IMR-90 (cell line): ENCODE data around the gene STRC. TPM values are rescaled to one million over a fixed set of nuclear protein-coding genes. Genes with fewer than 3 reads are reported as not detected.
"Not testable (repeated sequence)": the region's sequence is repeated elsewhere in the genome, so short reads cannot be mapped to it uniquely, and the experiment has no call there.

Source experiments
- ATAC-seq: fragments of 200-7000 bp; cut with Tn5 transposase; 2 replicates; pipeline ENCODE4 v1.9.1; 2020; ENCODE audit warnings: low read depth, mild to moderate bottlenecking, moderate library complexity
- BruUV-seq: library from RNA; stranded (reverse); fragments of 400-500 nt; replicated peaks from 2 replicates; lab custom pipeline; 2021; lab: Mats Ljungman, UMichigan
- CTCF ChIA-PET: fragments of 300-600 bp; formaldehyde crosslinking; extraction: SDS; loops from one replicate; lab custom pipeline; 2021; ENCODE audit warnings: antibody characterized with exemption; lab: Yijun Ruan, JAX
- POLR2A ChIA-PET: fragments of 300-600 bp; sonication (Branson Sonifier 250); formaldehyde crosslinking; loops from one replicate; lab custom pipeline; 2022; ENCODE audit warnings: antibody characterized with exemption; ENCODE audit not compliant: unreplicated experiment; lab: Charles Lee
- DNase-seq: peaks from one replicate; pipeline ENCODE4 v3.0.0; 2013
- H2AFZ ChIP-seq: replicated peaks from 2 replicates; pipeline ENCODE3; 2013; ENCODE audit warnings: low read length, mild to moderate bottlenecking; ENCODE audit not compliant: poor library complexity
- H2AK5ac ChIP-seq: 2 replicates; pipeline ENCODE4 v1.6.1; 2013; ENCODE audit warnings: low read depth, low read length, inconsistent platforms
- H2AK9ac ChIP-seq: replicated peaks from 2 replicates; pipeline ENCODE3; 2013; ENCODE audit warnings: mild to moderate bottlenecking, low read depth, low read length, moderate library complexity; ENCODE audit not compliant: poor library complexity
- H2BK120ac ChIP-seq: 2 replicates; pipeline ENCODE4 v1.6.1; 2013; ENCODE audit warnings: low read depth, low read length, inconsistent platforms
- H2BK15ac ChIP-seq: 3 replicates; pipeline ENCODE4 v1.6.1; 2013; ENCODE audit warnings: low read depth, low read length, inconsistent platforms
- H2BK20ac ChIP-seq: 2 replicates; pipeline ENCODE4 v1.6.1; 2013; ENCODE audit warnings: low read depth, mild to moderate bottlenecking, inconsistent platforms, low read length, moderate library complexity
- H2BK5ac ChIP-seq: 2 replicates; pipeline ENCODE4 v1.6.1; 2013; ENCODE audit warnings: mild to moderate bottlenecking, low read depth, low read length, inconsistent platforms; ENCODE audit not compliant: poor library complexity, severe bottlenecking
- H3K14ac ChIP-seq: replicated peaks from 2 replicates; pipeline ENCODE4 v1.6.1; 2013; ENCODE audit warnings: low read depth, low read length, inconsistent platforms
- H3K18ac ChIP-seq: 2 replicates; pipeline ENCODE4 v1.6.1; 2013; ENCODE audit warnings: low read depth, low read length, control low read depth
- H3K23ac ChIP-seq: 2 replicates; pipeline ENCODE4 v1.6.1; 2013; ENCODE audit warnings: low read depth, low read length, inconsistent platforms
- H3K27ac ChIP-seq: 2 replicates; pipeline ENCODE4 v1.5.1; 2013; ENCODE audit warnings: mild to moderate bottlenecking, control low read depth, low read length; ENCODE audit not compliant: insufficient read depth
- H3K27me3 ChIP-seq: 2 replicates; pipeline ENCODE4 v1.6.1; 2013; ENCODE audit warnings: low read length; ENCODE audit not compliant: control insufficient read depth, insufficient read depth
- H3K36me3 ChIP-seq: 2 replicates; pipeline ENCODE4 v1.6.1; 2013; ENCODE audit warnings: low read length, mixed read lengths; ENCODE audit not compliant: control insufficient read depth, insufficient read depth
- H3K4ac ChIP-seq: 2 replicates; pipeline ENCODE4 v1.6.1; 2013; ENCODE audit warnings: low read depth, low read length, inconsistent platforms
- H3K4me1 ChIP-seq: 2 replicates; pipeline ENCODE4 v1.6.1; 2013; ENCODE audit warnings: low read length, mixed read lengths; ENCODE audit not compliant: control insufficient read depth, insufficient read depth
- H3K4me2 ChIP-seq: 2 replicates; pipeline ENCODE4 v1.6.1; 2013; ENCODE audit warnings: low read depth, mild to moderate bottlenecking, control low read depth, low read length, moderate library complexity
- H3K4me3 ChIP-seq: 2 replicates; pipeline ENCODE4 v1.5.1; 2013; ENCODE audit warnings: low read depth, mild to moderate bottlenecking, control low read depth, low read length, moderate library complexity; ENCODE audit not compliant: insufficient read depth
- H3K56ac ChIP-seq: 2 replicates; pipeline ENCODE4 v1.6.1; 2013; ENCODE audit warnings: low read length, inconsistent platforms; ENCODE audit not compliant: insufficient read depth; ENCODE audit errors: extremely low read depth
- H3K79me1 ChIP-seq, 2 experiments: 2 replicates each; pipeline ENCODE4 v1.6.1; 2013; ENCODE audit warnings: low read length in 2 of 2, inconsistent platforms in 1 of 2, low read depth in 1 of 2
- H3K9ac ChIP-seq: 2 replicates; pipeline ENCODE4 v1.6.1; 2013; ENCODE audit warnings: low read depth, low read length, control low read depth
- H3K9me1 ChIP-seq: 2 replicates; pipeline ENCODE4 v1.6.1; 2013; ENCODE audit warnings: low read length, inconsistent platforms; ENCODE audit not compliant: insufficient read depth
- H3K9me3 ChIP-seq: 2 replicates; pipeline ENCODE4 v1.6.1; 2013; ENCODE audit warnings: low read length; ENCODE audit not compliant: control insufficient read depth, insufficient read depth
- H4K20me1 ChIP-seq: 2 replicates; pipeline ENCODE4 v1.6.1; 2013; ENCODE audit warnings: low read length, inconsistent platforms; ENCODE audit not compliant: insufficient read depth
- H4K5ac ChIP-seq: 2 replicates; pipeline ENCODE4 v1.6.1; 2013; ENCODE audit warnings: mild to moderate bottlenecking, low read depth, low read length, control low read depth
- H4K8ac ChIP-seq, 2 experiments: 2 replicates each; pipeline ENCODE4 v1.6.1; 2013; ENCODE audit warnings: low read depth in 2 of 2, low read length in 2 of 2, control low read depth in 1 of 2, inconsistent platforms in 1 of 2
- H4K91ac ChIP-seq: 2 replicates; pipeline ENCODE4 v1.6.1; 2013; ENCODE audit warnings: low read depth, low read length, inconsistent platforms; ENCODE audit not compliant: insufficient read depth
- WGBS, 2 experiments: methylation state at CpG; one replicate each; pipeline versions ENCODE4 v1.1.5 to v1.1.7; 2013; ENCODE audit warnings: missing lambda C conversion rate in 2 of 2; ENCODE audit not compliant: insufficient read length in 1 of 2; ENCODE audit errors: extremely low coverage in 2 of 2; 5-methylcytosine and 5-hydroxymethylcytosine counted together
- dilution Hi-C: fragments of 300-500 bp; cut with HindIII; formaldehyde crosslinking; loops from one replicate; pipeline ENCODE4 v1.14.3; 2018; ENCODE audit warnings: low sequenced_read_pairs; ENCODE audit not compliant: unreplicated experiment
- in situ Hi-C: fragments of 300-500 bp; cut with MboI; formaldehyde crosslinking; loops from 3 replicates; pipeline ENCODE4 v1.14.3; 2019; ENCODE audit warnings: low sequenced_read_pairs, inconsistent platforms, mixed read lengths
- intact Hi-C: fragments of 100-400 bp; cut with micrococcal nuclease; formaldehyde crosslinking; loops from 2 replicates; pipeline ENCODE4 v1.10.0; 2022
- polyA plus RNA-seq, 3 experiments: library from polyadenylated mRNA; depleted of rRNA; stranded (reverse); fragments of >200 nt; gene quantifications; 2 replicates each; pipeline ENCODE4 v1.2.3, GENCODE V29; 2012; ENCODE audit warnings: low replicate concordance in 1 of 3
- total RNA-seq: library from RNA; depleted of rRNA; stranded (reverse); fragments of >200 nt; gene quantifications from 2 replicates; pipeline ENCODE4 v1.2.3, GENCODE V29; 2012

STRC gene
- total and polyA plus RNA-seq, 2 of the 4 experiments (the other 2 are of a cell fraction), result not detected

DNA sequence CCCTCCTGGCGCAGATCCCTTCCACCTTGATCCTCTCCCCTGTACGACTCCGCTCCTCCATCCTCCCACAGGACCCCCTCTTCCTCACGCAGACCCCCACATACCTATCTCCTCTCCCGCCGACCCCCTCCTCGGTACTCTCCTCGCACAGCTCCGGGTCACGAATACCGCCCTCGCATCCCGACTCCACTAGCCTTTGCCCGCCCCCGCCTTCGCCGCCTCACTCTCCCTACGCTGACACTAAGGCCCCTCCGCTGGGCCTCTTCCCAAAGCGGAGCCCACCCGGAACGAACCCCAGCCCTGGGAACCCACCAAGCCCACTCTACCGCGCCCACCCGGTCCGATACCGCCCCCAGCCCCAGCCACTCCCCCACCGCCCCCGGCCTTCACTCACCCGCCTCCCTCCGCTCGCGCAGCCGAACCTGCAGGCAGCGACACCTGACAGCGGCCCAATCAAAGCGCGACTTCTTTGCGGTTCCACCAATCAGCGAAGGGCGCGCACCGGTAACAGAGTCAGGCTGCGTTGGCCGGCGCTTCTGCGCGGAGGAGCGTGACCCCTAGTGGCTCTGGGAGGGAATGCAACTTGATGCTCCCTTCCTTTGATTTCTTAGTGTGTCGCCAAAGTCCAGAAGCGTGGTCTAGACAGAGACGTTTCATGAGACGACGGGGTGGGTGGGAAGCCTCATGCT, 28.7 kb downstream of the STRC start, which contains the start of gene PPIP5K1:
Gene PPIP5K1, minus strand, starts transcription at position 431 of the 689 bp plus-strand sequence. CDS start 5,704 bp downstream, outside the sequence.
- H2BK20ac ChIP-seq, H2AFZ ChIP-seq, H3K27ac ChIP-seq, H3K56ac ChIP-seq, H3K9me1 ChIP-seq, H3K36me3 ChIP-seq, H3K14ac ChIP-seq, POLR2A ChIA-PET, H3K79me1 ChIP-seq, CTCF ChIA-PET, H3K18ac ChIP-seq, H3K4me1 ChIP-seq, H4K8ac ChIP-seq, H3K27me3 ChIP-seq, H4K20me1 ChIP-seq, BruUV-seq, H2BK5ac ChIP-seq, H3K23ac ChIP-seq, H3K4ac ChIP-seq, H3K4me2 ChIP-seq, dilution Hi-C loops, H2BK120ac ChIP-seq, H2BK15ac ChIP-seq, H3K9ac ChIP-seq, H4K5ac ChIP-seq, H3K4me3 ChIP-seq, DNase-seq, intact Hi-C loops, H2AK5ac ChIP-seq, in situ Hi-C loops, H4K91ac ChIP-seq, H2AK9ac ChIP-seq, H3K9me3 ChIP-seq: not testable (repeated sequence)
- peak; percentile 97 for ATAC-seq
- WGBS, 2 experiments, result no CpG with 5 or more reads among the region's 54 CpGs

DNA sequence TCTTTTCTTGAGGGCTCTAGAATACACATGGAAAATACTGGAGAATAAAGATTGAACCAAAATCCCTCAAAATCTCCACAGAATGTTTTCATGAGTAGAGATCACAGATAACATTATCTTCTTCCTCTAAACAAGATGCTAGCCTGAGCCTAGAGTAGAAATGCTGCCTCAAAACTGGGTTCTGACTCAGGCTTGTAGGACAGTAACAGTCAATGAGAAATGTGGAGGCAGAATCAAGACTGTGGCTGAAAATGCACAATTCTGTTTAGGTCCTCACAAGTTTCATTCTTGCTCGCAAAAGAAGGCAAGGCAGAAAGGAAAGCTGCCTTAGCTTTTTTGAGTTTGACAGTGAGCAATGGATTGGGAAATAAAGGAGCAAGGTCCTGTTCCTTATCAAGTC, 44.0 kb downstream of the STRC start:
- intact Hi-C loops, H3K27ac ChIP-seq, H3K14ac ChIP-seq: not testable (repeated sequence)

More for the DNA sequence above, 44.0 kb downstream of the STRC start:
- H4K5ac ChIP-seq, H3K4me2 ChIP-seq, H3K4me3 ChIP-seq, H3K79me1 ChIP-seq, H3K23ac ChIP-seq, ATAC-seq, H3K9ac ChIP-seq, POLR2A ChIA-PET, DNase-seq, H2AFZ ChIP-seq, H3K27me3 ChIP-seq, H3K18ac ChIP-seq, H2BK5ac ChIP-seq, H2BK15ac ChIP-seq, H3K56ac ChIP-seq, CTCF ChIA-PET, H3K9me1 ChIP-seq, in situ Hi-C loops, BruUV-seq, H3K4me1 ChIP-seq, H3K9me3 ChIP-seq, H3K36me3 ChIP-seq, H2AK9ac ChIP-seq, H4K20me1 ChIP-seq, H4K8ac ChIP-seq, H2BK20ac ChIP-seq, H2AK5ac ChIP-seq, dilution Hi-C loops, H3K4ac ChIP-seq, H2BK120ac ChIP-seq, H4K91ac ChIP-seq: not testable (repeated sequence)
- no CpG with 5 or more reads among the region's 1 CpG for WGBS, 2 experiments
